ENCODE results near the gene ASB10.

GRCh38 chr7:151207804-151208203 is 20.8 kb upstream of the ASB10 start:
- no peak for TF ChIP-seq CTCF (IDR thresholded peaks at IDR 0.05)
- no peak for TF ChIP-seq EZH2 (IDR thresholded peaks at IDR 0.05; ENCODE audit: borderline replicate concordance, insufficient read depth, low read depth, low read length, poor library complexity, severe bottlenecking)
